Myocyte (in vitro differentiated cells): ENCODE measurements around the gene COL3A1. TPM values are rescaled to one million over a fixed set of nuclear protein-coding genes. Genes with fewer than 3 reads are reported as not detected.

Experiments used
- DNase-seq: peaks from one replicate; pipeline ENCODE4 v3.0.0-alpha.2; 2012; ENCODE audit warnings: low read depth
- total RNA-seq: library from RNA; depleted of rRNA; stranded (reverse); fragments of >200 nt; gene quantifications from 2 replicates; pipeline ENCODE4 v1.2.3, GENCODE V29; 2014

The COL3A1 gene
- total RNA-seq, 1 donor from 2014 or later = 1,311 TPM

GRCh38 chr2:188975497-188976102 lies 1.4 kb downstream of the COL3A1 start:
- DNase-seq = peak; percentile 93

GRCh38 chr2:188976545-188977268 lies 2.5 kb downstream of the COL3A1 start:
- peak; percentile 67 for DNase-seq

- DNase-seq = peak; percentile 52
Measured at GRCh38 chr2:188977317-188977716, 3.1 kb downstream of the COL3A1 start.

GRCh38 chr2:188978291-188979081 lies 4.3 kb downstream of the COL3A1 start:
- DNase-seq = peak; percentile 90

DNA sequence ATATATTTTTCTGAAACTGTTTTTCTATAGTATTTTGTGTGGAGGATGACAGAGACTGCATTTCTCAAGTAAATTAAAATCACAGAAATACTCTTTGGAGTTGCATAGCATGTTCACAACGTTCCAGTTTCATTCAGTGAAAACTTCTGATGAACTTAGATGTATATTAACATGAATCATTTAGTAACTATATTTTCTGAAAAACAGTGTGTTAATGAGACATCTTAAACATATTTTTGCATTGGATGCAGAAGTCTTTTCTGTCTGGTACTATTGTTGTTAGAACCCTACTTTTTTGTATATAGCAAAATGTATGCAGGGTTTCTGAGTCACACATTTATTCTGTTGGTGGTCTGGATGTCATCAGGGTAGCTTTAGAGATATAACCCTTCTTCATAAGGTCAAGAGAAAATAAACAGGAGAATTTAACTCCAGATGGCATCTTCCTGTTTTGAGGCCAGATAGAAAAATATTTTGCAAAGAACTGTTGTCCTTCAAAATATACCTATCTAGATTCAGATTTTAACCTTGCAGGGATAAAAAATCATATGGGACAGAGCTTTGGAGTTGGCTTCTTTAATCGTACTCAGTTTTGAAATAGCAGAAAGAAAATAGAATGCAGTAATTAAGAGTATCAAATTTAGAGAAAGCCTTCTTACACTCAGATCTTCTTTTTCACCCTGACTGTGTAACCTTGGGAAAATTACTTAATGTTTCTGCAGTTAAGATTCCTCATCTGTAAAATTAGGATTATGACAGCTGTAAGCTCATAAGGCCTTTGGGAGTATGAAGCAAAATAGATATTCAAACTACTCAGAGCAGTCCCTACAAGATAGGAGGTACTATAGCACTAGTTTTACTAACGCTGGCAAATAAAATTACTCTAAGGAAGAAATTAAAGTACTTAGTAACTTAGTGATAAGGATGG lies 5.3 kb downstream of the COL3A1 start:
- peak; percentile 70 for DNase-seq

- DNase-seq = peak; percentile 83
Measured at GRCh38 chr2:188983427-188984064, 9.4 kb downstream of the COL3A1 start.

GRCh38 chr2:188984065-188984491 lies 9.9 kb downstream of the COL3A1 start:
- DNase-seq = peak; percentile 59

GRCh38 chr2:188984680-188985079 lies 10.5 kb downstream of the COL3A1 start:
- DNase-seq = peak; percentile 96

DNA sequence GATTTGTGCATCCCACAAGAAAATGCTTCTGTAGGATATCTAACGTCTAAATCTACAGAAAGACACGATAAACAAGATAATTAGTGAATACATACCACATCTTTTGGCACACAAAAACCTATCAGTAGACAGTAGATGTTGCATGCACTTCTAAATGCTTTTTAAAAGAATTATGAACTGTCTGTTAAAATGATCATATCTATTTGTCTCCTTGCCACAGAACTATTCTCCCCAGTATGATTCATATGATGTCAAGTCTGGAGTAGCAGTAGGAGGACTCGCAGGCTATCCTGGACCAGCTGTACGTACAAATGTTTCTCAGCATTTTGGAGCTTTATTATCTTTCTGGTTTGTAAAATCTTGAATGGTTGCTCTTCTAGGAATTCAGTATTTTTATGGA lies 12.7 kb downstream of the COL3A1 start:
- peak; percentile 50 for DNase-seq

DNA sequence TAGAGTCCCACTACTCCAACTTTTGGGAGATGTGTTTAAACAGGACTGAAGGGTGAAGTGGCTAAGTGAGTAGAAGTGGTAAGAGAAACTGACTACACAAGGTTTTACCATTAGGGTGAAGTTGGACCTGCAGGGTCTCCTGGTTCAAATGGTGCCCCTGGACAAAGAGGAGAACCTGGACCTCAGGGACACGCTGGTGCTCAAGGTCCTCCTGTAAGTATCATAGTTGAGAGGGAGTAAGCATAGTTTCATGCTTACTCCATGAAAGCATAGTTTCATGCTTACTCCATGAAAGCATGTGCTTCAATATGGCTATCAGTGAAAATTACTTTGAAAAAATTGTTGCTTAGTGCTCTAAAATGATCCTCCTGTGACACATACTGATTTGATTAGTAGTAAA lies 19.1 kb downstream of the COL3A1 start:
- DNase-seq = no peak

GRCh38 chr2:188997263-188997662 lies 23.1 kb downstream of the COL3A1 start:
- DNase-seq = no peak

- no peak for DNase-seq
Measured at GRCh38 chr2:189000221-189000620, 26.0 kb downstream of the COL3A1 start.

DNA sequence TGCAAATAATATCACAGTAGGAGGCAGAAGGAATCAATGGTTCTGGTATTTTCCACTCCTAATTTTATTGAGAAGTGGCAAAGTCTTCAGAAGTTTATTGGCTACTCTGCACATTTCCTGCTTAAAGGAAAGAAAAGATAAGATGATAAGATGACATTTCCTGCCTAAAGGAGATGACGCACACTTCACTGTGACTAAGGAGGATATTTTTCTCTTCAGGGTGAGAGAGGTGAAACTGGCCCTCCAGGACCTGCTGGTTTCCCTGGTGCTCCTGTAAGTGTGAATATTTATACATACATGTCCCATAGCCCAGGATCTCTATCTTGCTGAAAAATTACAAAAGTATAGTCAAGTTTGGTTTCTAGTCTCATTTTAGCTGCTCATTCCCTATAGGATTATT lies 27.9 kb downstream of the COL3A1 start:
- no peak for DNase-seq

- no peak for DNase-seq
Measured at GRCh38 chr2:189008555-189009262, 34.5 kb downstream of the COL3A1 start.

- DNase-seq = no peak
Measured at GRCh38 chr2:189010536-189010935, 36.4 kb downstream of the COL3A1 start.

DNA sequence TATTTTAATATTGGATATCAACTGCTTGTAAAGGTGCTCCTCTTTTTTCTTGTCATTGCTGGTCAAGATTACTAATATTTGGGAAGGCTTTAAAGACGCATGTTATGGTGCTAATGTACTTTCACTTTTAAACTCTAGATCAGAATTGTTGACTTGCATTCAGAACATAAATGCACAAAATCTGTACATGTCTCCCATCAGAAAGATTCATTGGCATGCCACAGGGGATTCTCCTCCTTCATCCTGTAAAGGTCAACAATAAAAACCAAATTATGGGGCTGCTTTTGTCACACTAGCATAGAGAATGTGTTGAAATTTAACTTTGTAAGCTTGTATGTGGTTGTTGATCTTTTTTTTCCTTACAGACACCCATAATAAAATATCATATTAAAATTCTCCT lies 38.2 kb downstream of the COL3A1 start:
- no peak for DNase-seq

DNA sequence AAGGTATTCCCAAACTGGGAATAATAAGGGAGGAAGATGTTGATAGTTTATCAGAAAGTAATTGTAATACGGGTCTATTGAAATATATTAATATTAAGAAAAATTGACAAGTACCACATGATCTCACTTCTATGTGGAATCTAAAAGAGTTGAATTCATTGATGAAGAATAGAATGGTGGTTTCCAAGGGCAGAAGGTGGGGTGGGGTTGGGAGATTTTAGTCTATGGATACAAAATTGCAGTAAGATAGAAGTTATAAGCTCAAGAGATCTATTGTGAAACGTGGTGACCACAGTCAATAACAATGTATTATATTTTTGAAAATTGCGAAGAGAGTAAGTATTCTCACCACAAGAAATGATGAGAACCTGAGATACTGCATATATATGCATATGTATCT lies 38.9 kb downstream of the COL3A1 start:
- no peak for DNase-seq

- DNase-seq = peak; percentile 34
Measured at GRCh38 chr2:189013671-189014448, 39.7 kb downstream of the COL3A1 start.
